ENCODE data around the gene CRAMP1.

The CRAMP1 gene

GRCh38 chr16:1634541-1634940 is 22.4 kb downstream of the CRAMP1 start:
- no peak for DNase-seq

- no peak for DNase-seq
Measured at GRCh38 chr16:1635070-1635469, 22.9 kb downstream of the CRAMP1 start.

GRCh38 chr16:1637526-1637925 is 25.4 kb downstream of the CRAMP1 start:
- no peak for DNase-seq

DNA sequence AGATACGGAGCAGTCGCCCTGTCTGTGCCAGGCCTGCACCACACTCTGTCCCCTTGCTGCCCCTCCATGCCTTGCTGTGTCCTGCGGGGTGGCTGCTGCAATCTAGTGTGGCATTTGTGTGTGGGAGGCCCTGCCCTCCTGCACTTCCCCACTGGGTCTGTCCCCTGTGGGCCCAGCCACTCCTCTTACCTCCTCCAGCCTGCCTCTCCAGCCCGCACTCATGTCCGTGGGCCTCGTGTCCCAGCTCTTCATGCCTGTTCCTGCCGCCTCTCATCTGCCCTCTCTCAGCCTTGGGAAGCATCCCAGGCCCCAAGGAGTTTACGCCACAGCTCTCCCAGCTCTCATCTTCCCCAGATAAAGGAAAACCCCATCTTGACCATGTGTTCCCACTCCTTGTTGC is 26.6 kb downstream of the CRAMP1 start:
- no peak for DNase-seq

- no peak for DNase-seq
Measured at GRCh38 chr16:1639282-1639681, 27.1 kb downstream of the CRAMP1 start.

DNA sequence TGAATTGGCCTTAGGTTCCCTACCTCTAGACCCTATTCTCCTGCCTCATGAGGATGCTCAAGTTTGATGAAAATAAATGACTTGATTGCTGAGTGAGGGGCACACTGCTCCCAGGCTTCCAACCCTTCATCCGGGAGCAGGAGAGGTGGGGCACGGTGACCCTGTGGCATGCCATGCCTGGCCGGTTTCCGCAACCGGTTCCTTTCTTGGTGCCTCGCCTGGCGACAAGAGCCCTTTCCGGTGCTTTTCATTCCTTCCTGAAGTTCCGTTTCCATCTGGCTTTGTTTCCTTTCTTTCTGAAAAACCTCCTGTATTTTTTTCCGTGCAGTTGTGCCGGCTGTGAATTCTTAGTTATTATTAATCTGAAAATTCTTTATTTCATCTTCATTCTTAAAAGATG is 27.7 kb downstream of the CRAMP1 start:
- DNase-seq, result no peak

- no peak for DNase-seq
Measured at GRCh38 chr16:1640261-1640941, 28.2 kb downstream of the CRAMP1 start.

GRCh38 chr16:1641261-1641660 is 29.1 kb downstream of the CRAMP1 start:
- DNase-seq, result no peak

GRCh38 chr16:1642148-1642547 is 30.0 kb downstream of the CRAMP1 start:
- DNase-seq, result no peak

- DNase-seq, result no peak
Measured at GRCh38 chr16:1642753-1643152, 30.6 kb downstream of the CRAMP1 start.

DNA sequence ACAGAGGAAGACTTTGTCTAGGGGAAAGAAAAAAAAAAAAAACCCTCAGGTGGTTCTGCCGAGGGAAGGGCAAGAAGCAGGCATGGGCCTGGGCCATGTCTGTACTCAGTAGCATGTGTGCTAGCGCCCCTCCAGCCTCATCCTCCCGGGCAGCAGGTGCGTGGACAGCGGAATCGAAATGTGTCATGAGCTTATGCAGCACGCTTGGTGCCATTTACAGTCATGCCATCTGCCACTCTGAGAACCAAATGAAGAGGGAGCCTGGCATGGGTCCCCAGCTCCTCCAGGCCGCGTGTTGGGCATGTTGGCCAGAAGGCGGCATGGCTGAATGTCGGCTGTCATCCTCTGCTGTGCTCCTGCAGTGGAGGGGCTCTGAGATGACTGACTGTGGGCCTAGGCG is 31.4 kb downstream of the CRAMP1 start:
- no peak for DNase-seq

DNA sequence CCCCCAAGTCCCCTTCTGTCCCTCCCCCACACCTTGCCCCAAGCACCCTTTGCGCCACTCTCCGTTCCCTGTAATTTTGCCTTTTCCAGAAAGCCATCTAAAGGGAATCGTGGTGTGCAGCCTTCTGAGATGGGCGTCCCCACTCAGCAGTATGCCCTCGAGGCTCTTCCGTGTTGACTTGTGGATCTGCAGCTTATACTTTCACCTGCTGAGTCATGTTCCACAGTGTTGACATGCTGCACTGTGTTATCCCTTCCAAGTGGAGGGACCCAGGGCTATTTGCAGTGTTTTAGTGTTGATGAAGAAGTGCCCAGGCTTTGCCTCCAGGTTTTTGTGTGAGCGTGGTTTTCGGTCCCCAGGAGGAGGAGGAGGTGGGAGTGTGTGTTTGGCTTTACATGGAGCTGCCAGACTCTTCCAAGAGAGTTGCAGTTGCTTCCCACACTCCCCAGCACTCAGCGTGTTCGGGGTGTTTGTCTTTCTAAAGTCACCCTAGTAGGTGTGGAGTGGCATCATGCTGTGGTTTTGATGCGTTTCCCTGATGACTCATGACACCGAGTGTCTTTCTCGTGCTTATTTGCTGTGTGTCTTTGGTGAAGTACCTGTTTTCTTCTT is 33.9 kb downstream of the CRAMP1 start:
- DNase-seq, result peak; percentile 36

DNA sequence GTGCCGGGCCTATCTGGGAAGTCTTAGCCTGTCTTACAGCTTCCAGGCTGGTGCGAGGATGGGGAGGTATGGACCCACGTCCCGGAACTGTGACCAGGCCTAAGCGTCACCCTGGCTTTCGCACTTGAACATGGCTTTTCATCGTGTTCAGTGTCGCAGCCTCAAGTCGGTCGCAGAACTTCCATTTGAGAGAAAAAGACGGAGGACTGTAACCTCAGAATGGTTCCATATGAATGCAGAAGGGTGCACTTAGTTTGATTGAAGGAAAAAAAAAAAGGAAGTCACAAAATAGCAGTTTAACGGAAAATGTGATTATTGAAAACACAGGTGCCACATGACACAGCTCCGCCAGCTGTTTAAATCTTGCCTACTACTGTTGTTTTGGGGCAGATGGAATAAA is 35.7 kb downstream of the CRAMP1 start:
- no peak for DNase-seq

DNA sequence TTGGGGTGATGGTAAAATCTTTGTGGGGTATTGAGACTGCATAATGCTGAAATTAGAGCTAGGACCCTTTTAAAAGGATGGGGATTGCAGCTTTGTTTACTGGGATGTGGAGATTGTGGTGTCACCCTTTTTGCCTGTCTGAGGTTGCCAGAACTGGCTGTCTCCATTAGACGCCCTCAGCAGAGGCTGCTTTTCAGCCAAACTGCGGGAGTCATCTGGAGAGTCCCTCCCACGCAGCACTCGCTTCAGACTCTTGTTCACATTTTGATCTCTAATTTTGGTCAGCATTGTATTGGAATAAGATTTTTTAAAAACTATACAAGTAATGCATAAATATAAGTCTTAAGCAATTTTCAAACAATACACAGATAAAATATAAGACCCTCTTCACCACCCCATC is 38.0 kb downstream of the CRAMP1 start:
- no peak for DNase-seq

DNA sequence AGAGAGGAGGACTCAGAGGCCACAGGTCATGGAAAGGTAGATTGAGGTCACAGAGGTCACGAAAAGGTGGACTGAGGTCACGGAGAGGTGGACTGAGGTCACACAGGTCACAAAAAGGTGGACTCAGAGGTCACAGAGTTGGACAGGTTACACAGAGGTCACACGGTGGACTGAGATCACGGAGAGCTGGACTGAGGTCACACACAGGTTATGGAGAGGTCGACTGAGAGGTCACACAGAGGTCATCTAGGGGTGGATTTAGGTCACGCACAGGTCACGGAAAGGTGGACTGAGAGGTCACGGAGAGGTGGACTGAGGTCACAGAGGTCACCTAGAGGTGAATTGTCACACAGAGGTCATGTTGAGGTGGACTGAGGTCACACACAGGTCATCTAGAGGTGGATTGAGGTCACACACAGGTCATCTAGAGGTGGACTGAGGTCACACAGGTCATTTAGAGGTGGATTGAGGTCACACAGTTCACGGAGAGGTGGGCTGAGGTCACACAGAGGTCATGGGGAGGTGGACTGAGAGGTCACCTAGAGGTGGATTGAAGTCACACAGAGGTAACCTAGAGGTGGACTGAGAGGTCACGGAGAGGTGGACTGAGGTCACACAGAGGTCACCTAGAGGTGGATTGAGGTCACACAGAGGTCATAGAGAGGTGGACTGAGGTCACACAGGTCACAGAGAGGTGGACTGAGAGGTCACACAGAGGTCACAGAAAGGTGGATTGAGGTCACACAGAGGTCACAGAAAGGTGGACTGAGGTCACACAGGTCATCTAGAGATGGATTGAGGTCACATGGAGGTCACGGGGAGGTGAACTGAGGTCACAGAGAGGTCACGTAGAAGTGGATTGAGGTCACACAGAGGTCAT is 39.2 kb downstream of the CRAMP1 start:
- no peak for DNase-seq

GRCh38 chr16:1651974-1652312 is 39.8 kb downstream of the CRAMP1 start:
- DNase-seq, result no peak

GRCh38 chr16:1653023-1653422 is 40.9 kb downstream of the CRAMP1 start:
- DNase-seq, result no peak

DNA sequence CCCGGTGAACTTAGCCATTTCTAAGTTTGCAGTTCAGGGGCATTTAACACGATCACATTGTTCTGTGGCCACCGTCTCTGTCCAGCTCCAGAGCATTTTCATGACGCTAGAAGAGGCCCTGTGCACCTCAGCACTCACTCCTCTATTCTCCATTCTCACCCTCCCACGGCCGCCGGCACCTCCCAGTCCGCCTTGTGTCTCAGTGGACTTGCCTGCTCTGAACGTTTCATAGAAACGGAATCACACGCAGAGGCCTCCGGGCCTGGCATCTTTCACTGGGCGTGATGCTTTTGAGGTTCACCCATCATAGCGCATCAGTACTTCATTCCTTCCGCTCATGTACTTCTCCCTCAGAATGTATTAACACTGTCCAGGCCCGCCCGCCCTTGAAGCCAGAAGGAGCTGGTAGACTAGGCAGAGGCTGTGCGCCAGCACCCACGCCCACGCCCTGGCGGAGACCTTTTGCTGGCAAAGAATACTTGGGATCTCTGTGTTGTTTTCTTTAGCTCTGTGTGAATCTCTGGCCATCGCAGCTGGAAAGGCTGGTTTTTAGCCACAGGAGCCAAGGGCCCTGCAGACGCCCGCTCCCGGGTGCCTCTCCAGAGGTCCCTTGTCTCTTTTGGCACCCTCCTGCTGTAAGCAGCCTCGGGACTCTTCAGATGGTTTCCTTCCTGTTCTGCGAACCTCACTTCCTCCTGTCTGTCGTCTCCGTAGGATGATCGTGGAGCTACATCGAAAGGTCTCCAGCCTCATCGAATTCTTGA is 42.5 kb downstream of the CRAMP1 start:
- no peak for DNase-seq

DNA sequence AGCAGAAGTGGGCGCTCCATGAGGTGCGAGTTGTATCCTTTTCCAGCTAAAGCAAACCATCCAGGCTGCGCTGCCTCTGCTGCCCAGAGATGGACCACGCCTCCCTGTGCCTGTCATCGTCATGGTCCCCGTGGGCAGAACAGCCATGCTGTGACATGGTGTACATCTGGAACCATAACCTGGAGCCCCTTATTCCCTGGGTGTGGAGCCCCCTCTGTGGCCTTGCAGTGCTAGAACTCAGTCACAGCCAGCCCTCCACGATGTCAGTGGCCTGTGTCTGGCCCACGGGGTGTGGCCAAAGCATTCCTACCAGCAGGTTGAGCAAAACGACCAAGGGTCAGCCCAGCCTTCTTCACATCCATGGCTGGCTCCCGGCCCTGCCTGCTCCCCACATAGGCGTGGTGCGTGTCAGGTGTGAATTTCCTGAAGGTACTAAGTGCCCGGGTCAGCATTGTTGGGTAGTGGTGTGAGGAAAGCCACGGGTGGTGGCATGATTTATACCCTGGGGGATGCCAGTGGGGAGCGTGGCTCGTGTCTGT is 43.2 kb downstream of the CRAMP1 start:
- no peak for DNase-seq

- DNase-seq, result no peak
Measured at GRCh38 chr16:1655909-1656807, 44.0 kb downstream of the CRAMP1 start.

GRCh38 chr16:1656808-1657617 is 44.9 kb downstream of the CRAMP1 start:
- no peak for DNase-seq

Measured in activated CD8-positive, alpha-beta memory T cell treated with anti-CD3 and anti-CD28 coated beads, Interleukin-2, amount 50 U/mL, for 4 hours (primary cell).